ENCODE data around the gene SPECC1L.
A peak's percentile ranks its signal among the peaks of the same experiment; 100 is the strongest.
"Not testable (repeated sequence)": the region's sequence is repeated elsewhere in the genome, so short reads cannot be mapped to it uniquely, and the experiment has no call there.

Gene SPECC1L

GRCh38 chr22:24253126-24253525 is 17.5 kb upstream of the SPECC1L start:
- DNase-seq (ENCODE audit: low read depth in 2 of 2); H3K4me3 ChIP-seq (replicated peaks in 1 of 2; ENCODE audit: low read depth in 2 of 2, low read length in 2 of 2): not testable (repeated sequence)

- not testable (repeated sequence) for H3K4me3 ChIP-seq (replicated peaks in 1 of 2; ENCODE audit: low read depth in 2 of 2, low read length in 2 of 2); DNase-seq (ENCODE audit: low read depth in 2 of 2)
Observed at GRCh38 chr22:24256136-24256535, 14.5 kb upstream of the SPECC1L start.

DNA sequence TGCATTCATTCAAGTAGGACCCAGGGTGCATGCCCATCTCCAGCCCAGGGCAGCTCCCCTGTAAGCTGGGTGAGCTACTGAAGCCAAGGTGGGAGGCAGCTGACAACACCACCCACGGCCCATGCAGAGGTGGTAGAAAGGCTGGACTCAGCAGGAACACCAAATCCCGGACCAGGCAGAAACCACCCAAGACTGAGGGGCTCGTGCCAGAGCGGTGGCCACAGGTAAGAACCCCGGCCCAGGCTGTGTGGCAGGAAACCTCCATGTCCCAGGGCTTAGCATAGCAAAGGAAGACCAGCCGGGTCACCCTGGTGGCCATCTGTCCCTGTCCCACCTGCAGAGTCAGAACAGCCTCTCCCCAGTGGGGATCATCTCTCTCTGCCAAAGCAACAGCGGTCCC is 13.9 kb upstream of the SPECC1L start:
- not testable (repeated sequence) for H3K4me3 ChIP-seq (replicated peaks in 1 of 2; ENCODE audit: low read depth in 2 of 2, low read length in 2 of 2); DNase-seq (ENCODE audit: low read depth in 2 of 2)

DNA sequence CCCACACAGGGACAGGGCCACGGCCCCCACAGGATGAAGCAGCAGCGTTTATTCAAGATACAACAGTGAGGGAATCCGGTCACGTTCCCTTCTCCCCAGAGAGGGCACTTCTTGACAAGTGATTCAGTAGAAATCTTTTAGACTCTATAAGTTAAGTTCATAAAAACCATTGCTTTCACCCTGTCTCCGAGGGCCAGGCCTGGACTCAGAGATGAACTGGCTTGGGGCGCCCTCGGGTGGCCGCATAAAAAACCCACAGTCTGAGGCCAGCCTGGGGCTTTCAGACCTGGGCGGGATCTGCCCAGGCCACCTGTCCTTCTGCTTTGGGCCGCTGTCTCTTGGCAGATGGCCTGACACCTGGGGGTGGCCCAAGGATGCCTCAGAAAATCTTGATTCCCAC is 11.2 kb upstream of the SPECC1L start:
- TF ChIP-seq, protein P1, sequence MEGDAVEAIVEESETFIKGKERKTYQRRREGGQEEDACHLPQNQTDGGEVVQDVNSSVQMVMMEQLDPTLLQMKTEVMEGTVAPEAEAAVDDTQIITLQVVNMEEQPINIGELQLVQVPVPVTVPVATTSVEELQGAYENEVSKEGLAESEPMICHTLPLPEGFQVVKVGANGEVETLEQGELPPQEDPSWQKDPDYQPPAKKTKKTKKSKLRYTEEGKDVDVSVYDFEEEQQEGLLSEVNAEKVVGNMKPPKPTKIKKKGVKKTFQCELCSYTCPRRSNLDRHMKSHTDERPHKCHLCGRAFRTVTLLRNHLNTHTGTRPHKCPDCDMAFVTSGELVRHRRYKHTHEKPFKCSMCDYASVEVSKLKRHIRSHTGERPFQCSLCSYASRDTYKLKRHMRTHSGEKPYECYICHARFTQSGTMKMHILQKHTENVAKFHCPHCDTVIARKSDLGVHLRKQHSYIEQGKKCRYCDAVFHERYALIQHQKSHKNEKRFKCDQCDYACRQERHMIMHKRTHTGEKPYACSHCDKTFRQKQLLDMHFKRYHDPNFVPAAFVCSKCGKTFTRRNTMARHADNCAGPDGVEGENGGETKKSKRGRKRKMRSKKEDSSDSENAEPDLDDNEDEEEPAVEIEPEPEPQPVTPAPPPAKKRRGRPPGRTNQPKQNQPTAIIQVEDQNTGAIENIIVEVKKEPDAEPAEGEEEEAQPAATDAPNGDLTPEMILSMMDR (IDR thresholded peaks at IDR 0.05; ENCODE audit: low read depth, low read length): peak; percentile 16
- peak; percentile 86 to 87 for DNase-seq (ENCODE audit: low read depth in 2 of 2)
- not testable (repeated sequence) for H3K4me3 ChIP-seq (replicated peaks in 1 of 2; ENCODE audit: low read depth in 2 of 2, low read length in 2 of 2)

DNA sequence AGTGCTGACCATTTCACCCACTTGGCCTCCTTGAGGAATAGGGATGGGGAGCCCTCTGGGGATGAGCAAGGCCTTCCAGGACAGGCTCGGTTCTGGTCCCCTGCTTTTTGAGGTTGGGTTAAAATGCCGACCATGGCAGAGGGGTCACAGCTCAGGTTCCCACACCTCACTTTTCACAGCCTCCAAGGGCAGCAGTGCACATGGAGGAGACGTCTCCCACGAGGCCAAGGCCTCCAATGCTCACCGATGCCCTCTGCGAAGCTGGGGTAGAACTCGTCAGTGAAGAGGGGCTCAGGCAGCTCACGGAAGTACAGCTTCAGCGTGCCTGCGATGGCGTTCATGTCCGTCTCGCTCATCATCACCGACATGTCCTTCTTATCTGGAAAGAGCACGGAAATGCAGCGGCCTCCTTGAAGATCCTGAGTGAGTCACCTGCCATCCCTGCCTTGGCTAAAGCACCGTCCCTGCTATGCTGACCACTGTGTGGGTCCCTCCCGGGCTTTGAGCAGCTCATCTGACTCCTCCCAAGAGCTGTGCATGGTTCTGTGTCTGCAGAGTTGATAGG is 8.4 kb upstream of the SPECC1L start:
- H3K4me3 ChIP-seq (replicated peaks in 1 of 2; ENCODE audit: low read depth in 2 of 2, low read length in 2 of 2); DNase-seq (ENCODE audit: low read depth in 2 of 2): not testable (repeated sequence)

DNA sequence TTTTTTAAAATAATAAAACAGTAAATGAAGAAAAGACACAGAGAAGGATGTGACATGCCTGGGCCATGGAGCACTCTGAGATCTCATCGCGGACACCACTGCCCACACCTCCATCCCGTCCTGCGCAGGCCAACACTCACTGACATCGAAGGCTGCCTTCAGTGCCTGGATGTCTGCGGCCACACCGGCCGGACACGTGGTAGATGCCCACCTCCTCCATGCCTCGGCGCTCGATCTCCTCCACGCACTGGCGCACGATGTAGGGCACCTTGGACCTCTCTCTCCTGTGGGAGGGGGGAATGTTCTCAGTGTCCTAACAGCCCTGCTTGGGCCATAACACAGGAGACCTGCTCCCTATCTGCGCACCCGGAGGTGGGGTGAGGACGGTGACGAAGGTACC is 7.2 kb upstream of the SPECC1L start:
- H3K4me3 ChIP-seq (replicated peaks in 1 of 2; ENCODE audit: low read depth in 2 of 2, low read length in 2 of 2); DNase-seq (ENCODE audit: low read depth in 2 of 2): not testable (repeated sequence)

GRCh38 chr22:24264329-24264896 is 6.2 kb upstream of the SPECC1L start:
- peak; percentile 63 to 64 for DNase-seq (ENCODE audit: low read depth in 2 of 2)
- not testable (repeated sequence) for H3K4me3 ChIP-seq (replicated peaks in 1 of 2; ENCODE audit: low read depth in 2 of 2, low read length in 2 of 2)

- TF ChIP-seq, protein P1 (IDR thresholded peaks at IDR 0.05; ENCODE audit: low read depth, low read length): no peak
- DNase-seq (ENCODE audit: low read depth in 2 of 2): no peak
- no peak overlapping the region for H3K4me3 ChIP-seq (replicated peaks in 1 of 2; ENCODE audit: low read depth in 2 of 2, low read length in 2 of 2)
Observed at GRCh38 chr22:24265734-24266133, 4.9 kb upstream of the SPECC1L start.

DNA sequence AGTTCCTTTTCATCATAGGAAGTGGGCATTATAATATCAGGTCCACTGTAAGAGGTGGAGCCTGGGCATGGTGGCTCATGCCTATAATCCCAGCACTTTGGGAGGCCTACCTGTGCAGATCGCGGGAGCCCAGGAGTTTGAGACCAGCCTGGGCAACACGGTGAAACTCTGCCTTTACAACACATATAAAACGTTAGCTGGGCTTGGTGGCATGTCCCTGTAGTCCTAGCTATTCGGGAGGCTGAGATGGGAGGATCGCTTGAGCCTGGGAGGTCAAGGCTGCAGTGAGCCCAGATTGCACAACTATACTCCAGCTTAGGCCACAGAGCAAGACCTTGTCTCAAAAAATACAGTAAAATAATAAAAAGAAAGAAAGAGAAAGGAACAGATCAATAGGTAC is 4.1 kb upstream of the SPECC1L start:
- not testable (repeated sequence) for H3K4me3 ChIP-seq (replicated peaks in 1 of 2; ENCODE audit: low read depth in 2 of 2, low read length in 2 of 2); DNase-seq (ENCODE audit: low read depth in 2 of 2)

DNA sequence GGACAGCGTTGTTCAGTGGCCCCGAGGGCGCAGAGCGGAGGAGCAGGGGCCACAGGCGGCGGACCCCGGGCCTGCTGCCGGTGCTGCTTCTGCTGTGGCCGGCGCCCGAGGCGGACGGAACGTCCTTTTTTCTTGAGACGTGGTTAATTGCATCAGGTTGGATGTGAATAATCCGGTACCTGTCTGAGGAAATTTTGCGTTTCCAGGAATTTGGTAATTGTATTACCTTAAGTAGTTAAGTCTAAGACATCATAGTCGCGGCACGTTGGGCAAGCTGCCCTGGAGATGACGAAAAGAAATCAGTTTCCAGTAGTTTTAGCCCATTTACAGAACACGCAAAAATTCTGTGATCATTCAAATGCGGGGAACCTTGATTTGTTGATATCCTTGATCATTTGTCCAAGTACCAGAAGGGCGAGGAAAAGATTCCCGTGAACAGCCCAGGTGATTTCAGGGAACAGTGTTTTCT is 789 bp downstream of the SPECC1L start:
- peak; percentile 29 to 41 for DNase-seq (ENCODE audit: low read depth in 2 of 2)
- peak overlapping the region; percentile 92 to 98 for H3K4me3 ChIP-seq (replicated peaks in 1 of 2; ENCODE audit: low read depth in 2 of 2, low read length in 2 of 2)
- TF ChIP-seq, protein P1 (IDR thresholded peaks at IDR 0.05; ENCODE audit: low read depth, low read length): no peak

DNA sequence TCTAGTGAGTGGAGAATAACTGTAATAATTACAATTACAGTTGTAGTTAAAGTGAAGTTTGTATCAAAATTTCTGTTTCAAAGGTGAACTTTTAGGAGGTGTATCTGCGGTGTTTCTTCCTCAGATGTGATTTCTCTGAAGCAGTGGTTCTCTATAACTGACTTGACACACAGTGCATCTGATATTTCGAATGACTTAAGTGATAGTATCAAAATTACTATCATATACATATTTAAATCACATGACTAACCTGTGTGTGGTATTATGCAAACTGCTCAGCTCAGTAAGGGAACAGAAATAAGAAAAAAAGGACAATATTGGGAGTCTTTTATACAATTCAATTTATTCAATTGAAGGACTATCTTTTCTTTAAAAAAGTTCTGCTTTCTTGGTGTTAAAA is 2.4 kb downstream of the SPECC1L start:
- DNase-seq (ENCODE audit: low read depth in 2 of 2): not testable (repeated sequence)

DNA sequence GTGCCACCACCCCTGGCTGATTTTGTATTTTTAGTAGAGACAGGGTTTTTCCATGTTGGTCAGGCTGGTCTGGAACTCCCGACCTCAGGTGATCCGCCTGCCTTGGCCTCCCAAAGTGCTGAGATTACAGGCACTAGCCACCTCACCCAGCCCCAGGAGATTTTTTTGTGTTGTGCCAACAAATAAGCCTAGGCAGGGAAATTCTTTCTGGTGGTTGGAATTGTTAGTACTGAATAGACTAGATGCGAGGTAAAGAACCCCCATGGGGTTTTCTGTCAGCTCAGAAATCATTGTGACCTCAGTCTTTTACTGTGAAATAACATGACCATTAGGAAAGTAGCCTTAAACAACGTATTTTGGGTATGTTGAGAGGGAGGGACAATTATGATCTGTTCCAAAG is 3.3 kb downstream of the SPECC1L start:
- not testable (repeated sequence) for DNase-seq (ENCODE audit: low read depth in 2 of 2); H3K4me3 ChIP-seq (replicated peaks in 1 of 2; ENCODE audit: low read depth in 2 of 2, low read length in 2 of 2)

More for the DNA sequence above, 2.4 kb downstream of the SPECC1L start:
- H3K4me3 ChIP-seq (replicated peaks in 1 of 2; ENCODE audit: low read depth in 2 of 2, low read length in 2 of 2): not testable (repeated sequence)

- H3K4me3 ChIP-seq (replicated peaks in 1 of 2; ENCODE audit: low read depth in 2 of 2, low read length in 2 of 2); DNase-seq (ENCODE audit: low read depth in 2 of 2): not testable (repeated sequence)
Observed at GRCh38 chr22:24274696-24275405, 4.2 kb downstream of the SPECC1L start.

- not testable (repeated sequence) for DNase-seq (ENCODE audit: low read depth in 2 of 2); H3K4me3 ChIP-seq (replicated peaks in 1 of 2; ENCODE audit: low read depth in 2 of 2, low read length in 2 of 2)
Observed at GRCh38 chr22:24280363-24280762, 9.7 kb downstream of the SPECC1L start.

Data from cardiac fibroblast (primary cell).